Heart left ventricle (tissue), 16 donors: ENCODE data around the gene PREX1. TPM values are rescaled to one million over a fixed set of nuclear protein-coding genes. Genes with fewer than 3 reads are reported as not detected.

ENCODE experiments used
- ATAC-seq, 4 donors: fragments of 200-7000 bp; cut with Tn5 transposase; one replicate each; pipeline ENCODE4 v1.9.1; 2020 to 2022; ENCODE audit warnings: moderate library complexity in 4 of 4, mild to moderate bottlenecking in 3 of 4, moderate number of reproducible peaks in 1 of 4
- DNase-seq, 5 donors: peaks; one replicate each; pipeline ENCODE4 v3.0.0-alpha.2; 2020
- H3K27ac ChIP-seq, 12 donors: fragments of 200-600 bp; sonication (generic) in 4 of 12; one replicate each; pipeline versions ENCODE4 v1.5.0 to v1.8.0; 2016 to 2022; ENCODE audit warnings: mild to moderate bottlenecking in 2 of 12
- H3K27me3 ChIP-seq, 9 donors: fragments of 200-600 bp; sonication (generic) in 2 of 9; one replicate each; pipeline versions ENCODE4 v1.5.1 to v1.8.0; 2016 to 2022; ENCODE audit warnings: mild to moderate bottlenecking in 3 of 9
- H3K36me3 ChIP-seq, 9 donors: fragments of 200-600 bp; sonication (generic) in 2 of 9; one replicate each; pipeline versions ENCODE4 v1.5.0 to v1.8.0; 2018 to 2022; ENCODE audit warnings: mild to moderate bottlenecking in 2 of 9
- H3K4me1 ChIP-seq, 12 donors: fragments of 200-600 bp; sonication (generic) in 4 of 12; one replicate each; pipeline versions ENCODE4 v1.5.0 to v1.8.0; 2016 to 2022; ENCODE audit warnings: mild to moderate bottlenecking in 3 of 12
- H3K4me3 ChIP-seq, 12 donors: fragments of 200-600 bp; sonication (generic) in 4 of 12; one replicate each; pipeline versions ENCODE4 v1.5.0 to v1.8.0; 2017 to 2022; ENCODE audit warnings: mild to moderate bottlenecking in 9 of 12, moderate library complexity in 4 of 12
- H3K9me3 ChIP-seq, 12 donors: fragments of 200-600 bp; sonication (generic) in 4 of 12; one replicate each; pipeline versions ENCODE4 v1.5.0 to v1.8.0; 2016 to 2022; ENCODE audit warnings: mild to moderate bottlenecking in 1 of 12
- CTCF ChIP-seq, 12 donors: fragments of 200-600 bp; sonication (generic) in 4 of 12; IDR thresholded peaks; one replicate each; pipeline versions ENCODE4 v1.5.0 to v1.8.0; 2018 to 2022; ENCODE audit warnings: antibody characterized with exemption in 12 of 12, mild to moderate bottlenecking in 5 of 12
- POLR2A ChIP-seq, 2 donors: fragments of 450-650 bp; IDR thresholded peaks; one replicate each; pipeline ENCODE4 v1.6.1; 2017; ENCODE audit warnings: antibody characterized with exemption in 2 of 2, mild to moderate bottlenecking in 2 of 2, moderate library complexity in 2 of 2
- WGBS, 4 donors: extraction: QIAGEN DNeasy Blood & Tissue Kit in 2 of 4; methylation state at CpG; one replicate each; pipeline versions ENCODE4 v1.1.5 to v1.1.7; 2013 to 2018; 5-methylcytosine and 5-hydroxymethylcytosine counted together
- intact Hi-C, 10 donors: fragments of 100-400 bp; cut with DNase I; formaldehyde crosslinking; loops; one replicate each; pipeline versions ENCODE4 v1.11.1 to v1.14.2; 2022
- polyA plus RNA-seq, 2 donors: library from polyadenylated mRNA; stranded (reverse); fragments of 200-250 nt; gene quantifications; one replicate each; pipeline ENCODE4 v1.2.3, GENCODE V29; 2013
- total RNA-seq, 9 donors: library from RNA; depleted of rRNA in 2 of 9; stranded (reverse); fragments of >200 nt in 2 of 9; fragmentation: NEBNext Ultra II Directional in 3 of 9; extraction: Animal tissue kit (Norgen Biotek cat#: 25700) in 3 of 9; gene quantifications; one replicate each; pipeline versions ENCODE4 v1.1.0 to v1.2.4, GENCODE V29; 2016 to 2023
- donor health status: ischemic (EF 13 %, LVEDD 7.1; RV severe dilation, severe dysfunction).
- donor health status: healthy with polysubstance abuse.
- donor health status: DM: no; HTN: yes; CAD: no.
- donor health status: DM: no; HTN: no; CAD: no.
- donor health status: ischemic (EF 25% LVEDD 6.9; RV normal size, moderate dysfunction).
- donor health status: ischemic (EF 25% LVEDD 5.7; RV mildly dilated, moderate dysfunction).
- donor health status: healthy.
- donor health status: DM: yes; HTN: yes; CAD: no.
- donor health status: ischemic (EF 35%, LVEDD 5.7; RV mildly dilated, moderate dysfunction).
- donor health status: nonischemic (EF 11% LVEDD 7.7; RV severe dilation, severe dysfunction).
- donor health status: DM: yes; HTN: yes; CAD: no.
- donor health status: PGD.
- donor health status: ischemic (EF 29% LVEDD 5.4; RV normal size, mild dysfunction).
- donor health status: nonischemic (EF 23%, LVEDD 6.1; RV moderate dilation, normal function).

The PREX1 gene
- total and polyA plus RNA-seq, 11 donors, result 7.2 to 41.5 (median 11.9) TPM

- ATAC-seq (no peak), DNase-seq (no peak)
- Histone ChIP-seq H3K27me3 (no peaks in the 10 kb centered on the region), H3K4me1 (peaks cover 0 to 35% (median 3%) of the 10 kb centered on the region in 12 donors), H3K27ac (no peak overlapping the region), H3K9me3 (no peaks in the 10 kb centered on the region), H3K36me3 (peaks cover 0 to 70% (median 3%) of the 10 kb centered on the region in 9 donors), H3K4me3 (no peak overlapping the region)
- TF ChIP-seq POLR2A (IDR thresholded peaks at IDR 0.05), result no peak
- no peak for TF ChIP-seq CTCF (IDR thresholded peaks at IDR 0.05)
- intact Hi-C loops, result no loop called here
- WGBS, 4 donors, result 82 to 98% (median 95%) methylated on average over 5 of the region's 5 CpGs
Measured at GRCh38 chr20:48743807-48744206, 84.0 kb downstream of the PREX1 start.

- H3K4me1 ChIP-seq, result peaks cover 0 to 35% (median 10%) of the 10 kb centered on the region in 12 donors
- ATAC-seq, result no peak
- H3K9me3 ChIP-seq, result no peaks in the 10 kb centered on the region
- intact Hi-C loops, result no loop called here
- TF ChIP-seq POLR2A (IDR thresholded peaks at IDR 0.05), result no peak
- no peak for TF ChIP-seq CTCF (IDR thresholded peaks at IDR 0.05)
- H3K4me3 ChIP-seq, result no peak overlapping the region
- WGBS, 4 donors, result 85 to 92% (median 88%) methylated on average over 16 of the region's 16 CpGs
- H3K27ac ChIP-seq, result no peak overlapping the region
- peaks cover 0 to 70% (median 3%) of the 10 kb centered on the region in 9 donors for H3K36me3 ChIP-seq
- H3K27me3 ChIP-seq, result no peaks in the 10 kb centered on the region
- no peak for DNase-seq
Measured at GRCh38 chr20:48742912-48743680, 84.7 kb downstream of the PREX1 start.

- ATAC-seq (no peak), DNase-seq (no peak)
- Histone ChIP-seq H3K4me3 (no peak overlapping the region), H3K36me3 (peaks cover 0 to 63% (median 3%) of the 10 kb centered on the region in 9 donors), H3K4me1 (peaks cover 0 to 37% (median 15%) of the 10 kb centered on the region in 12 donors), H3K27ac (no peak overlapping the region), H3K9me3 (no peaks in the 10 kb centered on the region), H3K27me3 (no peaks in the 10 kb centered on the region)
- TF ChIP-seq POLR2A (IDR thresholded peaks at IDR 0.05), result no peak
- no peak for TF ChIP-seq CTCF (IDR thresholded peaks at IDR 0.05)
- intact Hi-C loops, result no loop called here
- WGBS, 4 donors, result 84 to 92% (median 89%) methylated on average over 6 of the region's 6 CpGs
Measured at GRCh38 chr20:48742233-48742632, 85.6 kb downstream of the PREX1 start.

GRCh38 chr20:48741669-48742068 lies 86.1 kb downstream of the PREX1 start:
- Histone ChIP-seq H3K36me3 (peaks cover 0 to 63% (median 3%) of the 10 kb centered on the region in 9 donors), H3K27me3 (no peaks in the 10 kb centered on the region), H3K4me1 (peaks cover 0 to 41% (median 15%) of the 10 kb centered on the region in 12 donors), H3K4me3 (no peak overlapping the region), H3K27ac (no peak overlapping the region), H3K9me3 (no peaks in the 10 kb centered on the region)
- TF ChIP-seq CTCF (IDR thresholded peaks at IDR 0.05) (no peak), POLR2A (IDR thresholded peaks at IDR 0.05) (no peak)
- ATAC-seq (no peak), DNase-seq (no peak)
- intact Hi-C loops, result no loop called here
- 94 to 95% (median 95%) methylated on average over 9 of the region's 9 CpGs for WGBS, 4 donors
